Mucosa of stomach (tissue), 1 donor: ENCODE data around the gene BMPR1A.
A peak's percentile ranks its signal among the peaks of the same experiment; 100 is the strongest.
"Not testable (repeated sequence)": the region's sequence is repeated elsewhere in the genome, so short reads cannot be mapped to it uniquely, and the experiment has no call there.

Source experiments
- H3K27me3 ChIP-seq: one replicate; pipeline ENCODE4 v1.7.0; 2013; ENCODE audit warnings: mild to moderate bottlenecking, low read length; ENCODE audit not compliant: control insufficient read depth, insufficient read depth
- H3K36me3 ChIP-seq: one replicate; pipeline ENCODE4 v1.7.0; 2013; ENCODE audit warnings: low read length; ENCODE audit not compliant: control insufficient read depth, insufficient read depth
- H3K4me1 ChIP-seq: one replicate; pipeline ENCODE4 v1.7.0; 2013; ENCODE audit warnings: mild to moderate bottlenecking, low read length; ENCODE audit not compliant: control insufficient read depth, insufficient read depth
- H3K4me3 ChIP-seq: one replicate; pipeline ENCODE4 v1.7.0; 2013; ENCODE audit warnings: low read length
- H3K9ac ChIP-seq: one replicate; pipeline ENCODE4 v1.7.0; 2013; ENCODE audit warnings: mild to moderate bottlenecking, low read length, moderate library complexity
- H3K9me3 ChIP-seq: one replicate; pipeline ENCODE4 v1.7.0; 2013; ENCODE audit warnings: mild to moderate bottlenecking, low read length, moderate library complexity; ENCODE audit not compliant: control insufficient read depth
- donor health status: Pancreatic carcinoma.

BMPR1A gene

GRCh38 chr10:86734207-86734988, 22.0 kb upstream of the BMPR1A start:
- Histone ChIP-seq H3K36me3 (no peaks in the 10 kb centered on the region), H3K4me3 (no peak overlapping the region), H3K27me3 (no peaks in the 10 kb centered on the region), H3K9ac (no peak overlapping the region), H3K9me3 (no peaks in the 10 kb centered on the region), H3K4me1 (no peaks in the 10 kb centered on the region)

DNA sequence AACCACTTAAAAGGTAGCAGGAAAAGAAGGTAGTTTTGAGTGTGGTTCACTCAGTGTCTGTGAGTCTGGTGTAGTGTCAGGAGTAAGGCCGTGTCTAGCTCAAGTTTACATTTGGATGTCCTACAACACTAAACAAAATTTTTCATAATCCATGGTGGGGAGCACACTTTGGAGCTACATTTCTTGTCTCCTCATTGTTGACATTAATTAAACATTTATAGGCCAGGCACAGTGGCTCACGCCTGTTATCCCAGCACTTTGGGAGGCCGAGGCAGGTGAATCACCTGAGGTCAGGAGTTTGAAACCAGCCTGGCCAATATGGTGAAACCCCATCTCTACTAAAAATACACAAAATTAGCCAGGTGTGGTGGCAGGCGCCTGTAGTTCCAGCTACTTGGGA, 21.1 kb upstream of the BMPR1A start:
- H3K4me3 ChIP-seq, H3K36me3 ChIP-seq, H3K27me3 ChIP-seq, H3K9me3 ChIP-seq, H3K4me1 ChIP-seq, H3K9ac ChIP-seq: not testable (repeated sequence)

DNA sequence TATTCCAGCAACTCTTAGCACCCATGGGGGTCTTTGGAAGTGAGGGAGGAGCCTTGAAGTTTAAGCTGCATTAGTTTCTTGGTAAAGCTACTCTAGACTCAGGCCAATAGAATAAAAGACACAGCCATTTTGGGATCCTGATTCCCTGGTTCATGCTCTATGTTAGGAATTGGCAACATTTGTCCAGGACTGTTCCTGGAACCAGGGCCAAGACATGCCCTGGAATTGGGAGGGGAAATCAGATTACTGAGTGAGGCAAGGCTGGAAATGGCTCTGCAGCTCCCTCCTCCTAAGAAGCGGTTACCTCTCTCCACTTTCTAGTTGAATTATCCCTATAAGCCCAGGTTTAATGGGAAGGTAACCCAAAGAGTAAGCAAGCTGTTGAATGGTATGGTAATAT, 14.2 kb upstream of the BMPR1A start:
- no peak overlapping the region for H3K9ac ChIP-seq
- H3K4me3 ChIP-seq, result no peak overlapping the region
- no peaks in the 10 kb centered on the region for H3K9me3 ChIP-seq
- no peaks in the 10 kb centered on the region for H3K4me1 ChIP-seq
- H3K27me3 ChIP-seq, result no peaks in the 10 kb centered on the region
- no peaks in the 10 kb centered on the region for H3K36me3 ChIP-seq

DNA sequence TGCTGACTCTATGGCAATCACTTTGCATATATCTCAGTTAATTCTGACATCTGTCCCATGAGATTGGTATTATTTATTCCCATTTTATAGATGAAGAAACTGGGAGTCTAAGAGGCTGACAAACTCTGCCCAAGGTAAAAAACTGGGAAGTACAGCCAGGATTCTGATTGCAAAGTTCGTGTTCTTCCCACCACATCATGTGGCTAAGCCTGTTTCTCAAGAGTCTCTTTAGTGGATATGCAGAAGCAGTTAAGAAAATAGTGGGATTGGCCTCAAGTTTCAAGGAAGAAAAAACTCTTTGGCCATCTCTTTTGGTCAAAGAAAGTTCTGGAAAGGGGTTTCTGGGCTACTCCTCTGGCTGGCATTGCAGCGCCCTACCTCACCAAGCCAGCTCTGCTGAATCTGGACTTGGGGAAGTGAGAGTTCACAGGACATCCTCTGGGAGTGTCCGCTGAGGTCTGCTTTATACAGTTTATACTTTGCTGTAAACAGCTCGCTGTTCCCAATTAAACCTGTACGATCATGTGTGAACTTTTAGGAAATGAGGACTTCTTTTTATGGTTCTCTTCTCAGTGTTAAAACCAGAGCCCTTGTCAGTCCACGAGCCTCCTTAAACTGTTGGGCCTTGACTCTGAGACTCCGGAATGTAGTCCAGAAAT, 12.2 kb upstream of the BMPR1A start:
- Histone ChIP-seq H3K4me3 (no peak overlapping the region), H3K27me3 (no peaks in the 10 kb centered on the region), H3K4me1 (no peaks in the 10 kb centered on the region), H3K9ac (no peak overlapping the region), H3K9me3 (no peaks in the 10 kb centered on the region), H3K36me3 (no peaks in the 10 kb centered on the region)

DNA sequence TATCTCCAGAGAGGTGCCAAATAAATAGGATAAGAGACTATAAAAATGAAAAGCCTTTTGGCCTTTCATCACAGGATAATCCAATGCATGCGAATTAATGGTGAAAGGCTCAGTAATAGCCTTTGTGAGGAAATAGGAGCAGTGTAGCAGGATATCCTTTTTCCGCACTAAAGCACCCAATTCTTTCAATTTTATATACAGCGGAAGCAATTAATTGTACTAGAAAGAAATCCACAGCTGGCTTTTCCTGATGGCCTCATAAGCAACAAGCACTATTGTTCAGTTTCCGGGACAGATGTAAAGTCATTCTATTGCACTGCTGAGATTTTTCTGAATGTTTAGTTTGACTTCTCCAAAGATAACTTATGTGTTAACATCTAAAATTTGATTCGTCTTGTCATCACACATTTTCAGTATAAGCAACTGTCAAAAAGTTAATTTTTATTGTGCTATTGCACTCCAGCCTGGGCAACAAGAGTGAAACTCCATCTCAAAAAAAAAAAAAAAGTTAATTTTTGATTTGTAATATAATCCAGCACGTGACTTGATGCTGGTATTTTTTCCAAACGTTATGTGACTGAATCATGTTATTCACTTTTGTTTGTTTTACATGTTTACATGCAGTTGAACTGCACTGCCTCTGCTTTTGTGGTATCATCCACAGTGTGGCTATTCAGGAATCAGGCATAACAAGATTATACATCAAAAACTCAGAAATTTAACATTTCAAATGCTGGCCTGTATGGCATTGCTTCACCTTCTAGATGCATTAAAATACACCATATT, 8.4 kb upstream of the BMPR1A start:
- Histone ChIP-seq H3K9me3 (no peaks in the 10 kb centered on the region), H3K27me3 (no peaks in the 10 kb centered on the region), H3K4me3 (no peak overlapping the region), H3K36me3 (no peaks in the 10 kb centered on the region), H3K4me1 (peaks cover 4% of the 10 kb centered on the region), H3K9ac (no peak overlapping the region)

DNA sequence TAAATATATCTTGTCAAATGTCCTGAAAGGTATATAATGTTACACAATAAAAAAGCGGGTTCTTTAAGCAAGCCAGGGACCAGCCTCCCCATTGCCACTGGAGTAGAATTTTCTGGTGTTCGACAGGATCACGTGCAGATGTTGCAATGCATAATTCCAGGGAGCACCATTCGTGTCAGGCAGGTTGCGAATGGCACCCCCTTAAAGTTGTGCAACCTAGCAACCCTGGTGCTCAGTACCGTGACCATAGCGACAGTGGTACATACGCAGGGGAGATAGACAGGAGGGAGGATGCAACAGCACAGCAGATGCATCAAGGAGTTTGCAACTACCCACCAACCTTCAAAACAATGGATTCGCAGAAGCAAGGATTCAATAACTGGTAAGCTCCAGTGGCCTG, 6.6 kb upstream of the BMPR1A start:
- Histone ChIP-seq H3K4me3 (no peak overlapping the region), H3K9ac (no peak overlapping the region), H3K9me3 (no peaks in the 10 kb centered on the region), H3K36me3 (no peaks in the 10 kb centered on the region), H3K4me1 (peaks cover 4% of the 10 kb centered on the region), H3K27me3 (no peaks in the 10 kb centered on the region)

DNA sequence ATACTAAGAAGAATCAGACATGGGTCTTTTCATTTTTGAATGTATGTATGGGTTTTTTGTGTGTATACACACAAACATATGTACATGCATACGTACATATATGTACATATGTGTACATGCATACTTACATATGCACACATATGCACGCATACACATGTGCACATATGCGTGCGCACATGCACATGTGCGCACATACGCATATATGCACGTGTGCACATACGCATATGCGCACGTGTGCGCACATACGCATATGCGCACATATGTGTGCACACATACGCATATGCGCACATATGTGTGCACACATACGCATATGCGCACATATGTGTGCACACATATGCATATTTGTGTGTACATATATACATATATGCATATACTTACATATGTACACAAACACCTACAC, 4.9 kb upstream of the BMPR1A start:
- no peaks in the 10 kb centered on the region for H3K9me3 ChIP-seq
- no peaks in the 10 kb centered on the region for H3K36me3 ChIP-seq
- H3K4me3 ChIP-seq, result no peak overlapping the region
- H3K4me1 ChIP-seq, result peaks cover 4% of the 10 kb centered on the region
- no peaks in the 10 kb centered on the region for H3K27me3 ChIP-seq
- no peak overlapping the region for H3K9ac ChIP-seq

GRCh38 chr10:86752311-86752710, 4.1 kb upstream of the BMPR1A start:
- H3K9me3 ChIP-seq, result no peaks in the 10 kb centered on the region
- H3K4me3 ChIP-seq, result no peak overlapping the region
- no peak overlapping the region for H3K9ac ChIP-seq
- no peaks in the 10 kb centered on the region for H3K36me3 ChIP-seq
- peaks cover 4% of the 10 kb centered on the region for H3K4me1 ChIP-seq
- no peaks in the 10 kb centered on the region for H3K27me3 ChIP-seq

GRCh38 chr10:86753051-86753450, 3.4 kb upstream of the BMPR1A start:
- Histone ChIP-seq H3K4me1 (peaks cover 4% of the 10 kb centered on the region), H3K36me3 (no peaks in the 10 kb centered on the region), H3K27me3 (no peaks in the 10 kb centered on the region), H3K9ac (no peak overlapping the region), H3K4me3 (no peak overlapping the region), H3K9me3 (no peaks in the 10 kb centered on the region)

- Histone ChIP-seq H3K27me3 (no peaks in the 10 kb centered on the region), H3K36me3 (no peaks in the 10 kb centered on the region), H3K9ac (no peak overlapping the region), H3K9me3 (no peaks in the 10 kb centered on the region), H3K4me3 (no peak overlapping the region), H3K4me1 (peaks cover 10% of the 10 kb centered on the region)
Measured at GRCh38 chr10:86753638-86754434, 2.6 kb upstream of the BMPR1A start.

DNA sequence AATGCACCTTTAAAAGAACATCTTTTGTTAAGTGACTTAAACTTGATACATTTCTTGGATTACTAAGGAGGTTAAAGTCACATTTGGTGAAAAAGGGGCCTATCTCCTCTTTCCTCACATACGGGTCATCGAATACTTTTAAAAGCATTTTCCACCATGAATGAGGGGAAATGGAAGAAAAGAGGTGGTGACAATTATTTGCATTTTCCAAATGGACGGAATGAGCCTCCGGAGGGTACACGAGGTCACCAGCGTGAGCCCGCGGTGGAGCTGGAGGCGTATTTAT, 1.0 kb upstream of the BMPR1A start:
- no peaks in the 10 kb centered on the region for H3K36me3 ChIP-seq
- no peaks in the 10 kb centered on the region for H3K9me3 ChIP-seq
- no peaks in the 10 kb centered on the region for H3K27me3 ChIP-seq
- peak overlapping the region; percentile 76 for H3K9ac ChIP-seq
- H3K4me1 ChIP-seq, result peaks cover 11% of the 10 kb centered on the region
- peak overlapping the region; percentile 57 for H3K4me3 ChIP-seq
